A549 (cell line): ENCODE data around the gene CARMIL1. TPM values are rescaled to one million over a fixed set of nuclear protein-coding genes. Genes with fewer than 3 reads are reported as not detected.

ENCODE experiments used
- ATAC-seq, 2 experiments: fragments of 200-7000 bp in 1 of 2; fragments of >200 bp in 1 of 2; cut with Nextera tagmentation in 1 of 2; cut with Tn5 transposase in 1 of 2; 3 replicates each; pipeline versions ENCODE4 v1.8.0 to v1.9.1; 2018 to 2020; ENCODE audit warnings: mild to moderate bottlenecking in 1 of 2, moderate library complexity in 1 of 2
- CTCF ChIA-PET: fragments of 300-600 bp; sonication (Branson Sonifier 250); formaldehyde crosslinking; extraction: SDS; loops from one replicate; lab custom pipeline; 2021; ENCODE audit warnings: antibody characterized with exemption, inconsistent platforms; lab: Yijun Ruan, JAX
- POLR2A ChIA-PET: fragments of 350-600 bp; formaldehyde crosslinking; extraction: SDS; loops from one replicate; lab custom pipeline; 2021; ENCODE audit warnings: antibody characterized with exemption, inconsistent platforms; lab: Yijun Ruan, JAX
- DNase-seq, 2 experiments: peaks; one replicate each; pipeline versions ENCODE4 v3.0.0 to v3.0.0-alpha.2; 2011 to 2016; ENCODE audit warnings: low read depth in 1 of 2, low spot score in 1 of 2
- FAIRE-seq: peaks from 2 replicates; lab custom pipeline; 2011; peaks lifted over from hg19 to GRCh38; lab: Jason Lieb, UNC
- H3K27ac ChIP-seq, 2 experiments: fragments of >200 bp; sonication (Bioruptor Twin); formaldehyde crosslinking; 3 replicates each; pipeline ENCODE4 v1.5.1; 2016 to 2017
- H3K4me1 ChIP-seq: fragments of >200 bp; sonication (Bioruptor Twin); formaldehyde crosslinking; 3 replicates; pipeline ENCODE4 v1.6.1; 2016
- H3K4me2 ChIP-seq: fragments of >200 bp; sonication (Bioruptor Twin); formaldehyde crosslinking; 3 replicates; pipeline ENCODE4 v1.6.1; 2016
- H3K4me3 ChIP-seq: fragments of >200 bp; sonication (Bioruptor Twin); formaldehyde crosslinking; 3 replicates; pipeline ENCODE4 v1.5.1; 2016
- H3K9me3 ChIP-seq: fragments of >200 bp; sonication (Bioruptor Twin); formaldehyde crosslinking; 3 replicates; pipeline ENCODE4 v1.6.1; 2016
- CBX8 ChIP-seq: fragments of 200-600 bp; sonication (generic); IDR thresholded peaks from 2 replicates; pipeline ENCODE4 v1.6.1; 2016
- CEBPB ChIP-seq, 2 experiments: fragments of >200 bp in 1 of 2; sonication (Bioruptor Twin) in 1 of 2; formaldehyde crosslinking in 1 of 2; IDR thresholded peaks; 2 replicates each; pipeline ENCODE4 v1.6.1; 2012 to 2016
- CHD2 ChIP-seq: fragments of 150-350 bp; IDR thresholded peaks from 2 replicates; pipeline ENCODE4 v1.6.1; 2014; ENCODE audit warnings: low read length; ENCODE audit not compliant: partially characterized antibody
- EHF ChIP-seq: fragments of 250-450 bp; sonication (Bioruptor Pico); IDR thresholded peaks from 2 replicates; pipeline ENCODE4 v1.5.0; 2020; ENCODE audit warnings: mild to moderate bottlenecking
- EP300 ChIP-seq, 2 experiments: fragments of >200 bp; sonication (Bioruptor Twin); formaldehyde crosslinking; IDR thresholded peaks; 2 replicates in 1 of 2; 3 replicates in 1 of 2; pipeline ENCODE4 v1.6.1; 2016 to 2017
- ESRRA ChIP-seq: fragments of 150-350 bp; IDR thresholded peaks from 2 replicates; pipeline ENCODE4 v1.6.1; 2014; ENCODE audit warnings: mild to moderate bottlenecking, low read length, borderline replicate concordance
- FOSB ChIP-seq: fragments of 250-450 bp; sonication (Bioruptor Pico); IDR thresholded peaks from 2 replicates; pipeline ENCODE4 v1.5.0; 2020; ENCODE audit warnings: mild to moderate bottlenecking, moderate library complexity
- FOXS1 ChIP-seq: fragments of 250-450 bp; sonication (Bioruptor Pico); IDR thresholded peaks from 2 replicates; pipeline ENCODE4 v1.5.0; 2020; ENCODE audit warnings: mild to moderate bottlenecking, moderate library complexity
- HEYL ChIP-seq: fragments of 250-450 bp; sonication (Bioruptor Pico); IDR thresholded peaks from 2 replicates; pipeline ENCODE4 v1.8.0; 2021; ENCODE audit warnings: mild to moderate bottlenecking, moderate library complexity
- HOXB5 ChIP-seq: fragments of 250-450 bp; sonication (Bioruptor Pico); IDR thresholded peaks from 2 replicates; pipeline ENCODE4 v1.5.0; 2020; ENCODE audit warnings: mild to moderate bottlenecking, moderate library complexity
- KDM1A ChIP-seq: fragments of 200-600 bp; sonication (generic); IDR thresholded peaks from 2 replicates; pipeline ENCODE4 v1.6.1; 2016; ENCODE audit warnings: low read depth, mild to moderate bottlenecking
- KDM5A ChIP-seq: fragments of 200-600 bp; sonication (generic); IDR thresholded peaks from 2 replicates; pipeline ENCODE4 v1.6.1; 2016; ENCODE audit warnings: antibody characterized with exemption, mild to moderate bottlenecking
- MAFK ChIP-seq: fragments of 450-650 bp; IDR thresholded peaks from 2 replicates; pipeline ENCODE4 v1.6.1; 2014; ENCODE audit not compliant: partially characterized antibody
- MAZ ChIP-seq: fragments of 150-350 bp; IDR thresholded peaks from 2 replicates; pipeline ENCODE4 v1.6.1; 2014; ENCODE audit warnings: antibody characterized with exemption, low read depth, low read length, borderline replicate concordance
- MYC ChIP-seq: IDR thresholded peaks from 2 replicates; pipeline ENCODE4 v1.6.1; 2012; ENCODE audit warnings: mild to moderate bottlenecking, inconsistent platforms, low read length, improper control_type of control experiment, borderline replicate concordance
- NFE2L2 ChIP-seq: fragments of 150-350 bp; conservative IDR thresholded peaks from 2 replicates; pipeline ENCODE4 v1.6.1; 2014; ENCODE audit warnings: low read length
- SMC3 ChIP-seq: fragments of >200 bp; sonication (Bioruptor Twin); formaldehyde crosslinking; IDR thresholded peaks from 3 replicates; pipeline ENCODE4 v1.6.1; 2018; ENCODE audit warnings: inconsistent platforms
- SREBF2 ChIP-seq: fragments of 450-650 bp; IDR thresholded peaks from 2 replicates; pipeline ENCODE4 v1.6.1; 2014; ENCODE audit warnings: mild to moderate bottlenecking, moderate library complexity
- TFCP2L1 ChIP-seq: fragments of 250-450 bp; sonication (Bioruptor Pico); IDR thresholded peaks from 2 replicates; pipeline ENCODE4 v1.5.0; 2021; ENCODE audit warnings: mild to moderate bottlenecking
- TP53 ChIP-seq: fragments of 250-450 bp; sonication (Bioruptor Pico); IDR thresholded peaks from 2 replicates; pipeline ENCODE4 v1.5.0; 2021; ENCODE audit warnings: mild to moderate bottlenecking, moderate library complexity
- ZC3H11A ChIP-seq: fragments of 450-650 bp; IDR thresholded peaks from 2 replicates; pipeline ENCODE4 v1.6.1; 2014; ENCODE audit warnings: antibody characterized with exemption, mild to moderate bottlenecking
- ZFP36 ChIP-seq: fragments of 450-650 bp; IDR thresholded peaks from 2 replicates; pipeline ENCODE4 v1.6.1; 2014; ENCODE audit warnings: borderline replicate concordance; ENCODE audit not compliant: partially characterized antibody
- ZSCAN20 ChIP-seq: fragments of 250-450 bp; sonication (Bioruptor Pico); IDR thresholded peaks from 2 replicates; pipeline ENCODE4 v1.8.0; 2022; ENCODE audit warnings: mild to moderate bottlenecking, moderate library complexity
- WGBS: methylation state at CpG from one replicate; pipeline ENCODE4 v1.1.6; 2017; ENCODE audit errors: missing lambda C conversion rate; 5-methylcytosine and 5-hydroxymethylcytosine counted together
- polyA plus RNA-seq, 4 experiments: library from polyadenylated mRNA; depleted of rRNA in 3 of 4; stranded (reverse); fragments of >200 nt; fragmentation: RNase III in 1 of 4; extraction: RNeasy Plus Mini Kit Qiagen cat#74134 plus additional on column Dnase treatment in 1 of 4; gene quantifications; 2 replicates in 3 of 4; 3 replicates in 1 of 4; pipeline ENCODE4 v1.2.3, GENCODE V29; 2011 to 2017
- TF ChIP-seq, protein P1 (sequence below): IDR thresholded peaks from 2 replicates; pipeline ENCODE4 v1.6.1; 2012
- TF ChIP-seq, protein P2 (sequence below): fragments of 200-600 bp; sonication (generic); IDR thresholded peaks from 2 replicates; pipeline ENCODE4 v1.6.1; 2016; ENCODE audit warnings: antibody characterized with exemption, mild to moderate bottlenecking, moderate library complexity

The CARMIL1 gene
- polyA plus RNA-seq, 2 of the 4 experiments (the other 2 are of a cell fraction) = 11.5 to 11.8 TPM

DNA sequence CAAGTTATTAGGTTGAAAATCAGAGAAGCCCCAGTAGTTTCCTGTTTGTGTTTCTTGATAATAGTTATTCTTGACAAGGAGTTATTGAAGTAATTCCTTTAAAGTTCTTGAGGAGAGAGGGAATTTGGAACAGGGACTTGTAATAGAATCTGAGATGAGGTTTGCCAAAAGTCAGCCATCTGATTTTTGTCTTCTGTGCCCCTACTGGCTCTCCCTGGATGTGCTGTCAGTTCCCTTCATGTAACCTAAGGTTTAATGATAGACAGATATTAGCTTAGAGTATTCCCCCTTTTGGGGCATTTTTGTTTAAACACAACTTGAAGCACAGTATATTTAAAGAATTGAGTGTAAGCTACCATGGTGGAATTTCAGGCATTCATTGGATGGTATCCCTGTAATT, 71.4 kb downstream of the CARMIL1 start:
- ChIA-PET POLR2A (interaction anchor here (1.1 kb wide), 1 partner anchor 71 kb away, joined by 3 read pairs; the partner anchor contains the start of gene CARMIL1), CTCF (interaction anchor here (0.7 kb wide), 1 partner anchor 51 kb away, joined by 3 read pairs; no protein-coding TSS in a partner anchor)
- no peak for DNase-seq
- Histone ChIP-seq H3K4me2 (no peak overlapping the region), H3K27ac (no peak overlapping the region), H3K9me3 (no peaks in the 10 kb centered on the region), H3K4me3 (no peak overlapping the region), H3K4me1 (no peaks in the 10 kb centered on the region)
- no peak for ATAC-seq
- no peak for FAIRE-seq
- TF ChIP-seq CBX8 = no peak
- TF ChIP-seq ESRRA = no peak
- no peak for TF ChIP-seq NFE2L2
- TF ChIP-seq MAFK = no peak
- TF ChIP-seq FOXS1 (CRISPR knock-in tag) = no peak
- TF ChIP-seq CHD2 = no peak
- no peak for TF ChIP-seq KDM5A
- no peak for TF ChIP-seq TFCP2L1 (CRISPR knock-in tag)
- TF ChIP-seq SMC3 = no peak
- TF ChIP-seq FOSB (CRISPR knock-in tag) = no peak
- no peak for TF ChIP-seq MAZ
- TF ChIP-seq, protein P1, sequence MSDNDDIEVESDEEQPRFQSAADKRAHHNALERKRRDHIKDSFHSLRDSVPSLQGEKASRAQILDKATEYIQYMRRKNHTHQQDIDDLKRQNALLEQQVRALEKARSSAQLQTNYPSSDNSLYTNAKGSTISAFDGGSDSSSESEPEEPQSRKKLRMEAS = no peak
- no peak for TF ChIP-seq ZFP36
- no peak for TF ChIP-seq KDM1A
- TF ChIP-seq EHF (CRISPR knock-in tag) = no peak
- no peak for TF ChIP-seq HEYL (CRISPR knock-in tag)

DNA sequence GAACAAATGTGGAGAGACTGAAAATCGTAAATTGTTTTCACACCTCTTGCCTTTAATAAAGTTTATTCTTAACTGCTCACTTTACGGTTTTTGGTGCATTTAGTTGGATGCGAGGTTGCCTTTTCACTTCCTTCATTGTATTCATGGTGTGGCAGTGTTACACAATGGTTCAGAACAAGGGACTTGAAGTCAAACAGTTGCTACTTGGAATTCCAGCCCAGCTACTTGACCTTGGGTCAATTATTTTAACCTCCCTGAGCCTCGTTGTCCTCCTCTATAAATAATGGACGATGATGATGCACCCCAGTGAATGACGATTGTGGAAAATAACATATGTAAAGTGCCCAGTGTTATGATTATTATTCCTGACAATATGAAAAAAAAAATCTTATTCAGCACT, 72.3 kb downstream of the CARMIL1 start:
- 81% methylated on average over 6 of the region's 6 CpGs for WGBS
- Histone ChIP-seq H3K27ac (no peak overlapping the region), H3K9me3 (no peaks in the 10 kb centered on the region), H3K4me1 (no peaks in the 10 kb centered on the region), H3K4me3 (no peak overlapping the region), H3K4me2 (no peak overlapping the region)
- FAIRE-seq (no peak), ATAC-seq (no peak), DNase-seq (no peak)
- CTCF ChIA-PET = no interaction called here
- TF ChIP-seq, protein P1 = no peak
- TF ChIP-seq CEBPB (IDR thresholded peaks at IDR 0.05) = no peak
- TF ChIP-seq, protein P2, sequence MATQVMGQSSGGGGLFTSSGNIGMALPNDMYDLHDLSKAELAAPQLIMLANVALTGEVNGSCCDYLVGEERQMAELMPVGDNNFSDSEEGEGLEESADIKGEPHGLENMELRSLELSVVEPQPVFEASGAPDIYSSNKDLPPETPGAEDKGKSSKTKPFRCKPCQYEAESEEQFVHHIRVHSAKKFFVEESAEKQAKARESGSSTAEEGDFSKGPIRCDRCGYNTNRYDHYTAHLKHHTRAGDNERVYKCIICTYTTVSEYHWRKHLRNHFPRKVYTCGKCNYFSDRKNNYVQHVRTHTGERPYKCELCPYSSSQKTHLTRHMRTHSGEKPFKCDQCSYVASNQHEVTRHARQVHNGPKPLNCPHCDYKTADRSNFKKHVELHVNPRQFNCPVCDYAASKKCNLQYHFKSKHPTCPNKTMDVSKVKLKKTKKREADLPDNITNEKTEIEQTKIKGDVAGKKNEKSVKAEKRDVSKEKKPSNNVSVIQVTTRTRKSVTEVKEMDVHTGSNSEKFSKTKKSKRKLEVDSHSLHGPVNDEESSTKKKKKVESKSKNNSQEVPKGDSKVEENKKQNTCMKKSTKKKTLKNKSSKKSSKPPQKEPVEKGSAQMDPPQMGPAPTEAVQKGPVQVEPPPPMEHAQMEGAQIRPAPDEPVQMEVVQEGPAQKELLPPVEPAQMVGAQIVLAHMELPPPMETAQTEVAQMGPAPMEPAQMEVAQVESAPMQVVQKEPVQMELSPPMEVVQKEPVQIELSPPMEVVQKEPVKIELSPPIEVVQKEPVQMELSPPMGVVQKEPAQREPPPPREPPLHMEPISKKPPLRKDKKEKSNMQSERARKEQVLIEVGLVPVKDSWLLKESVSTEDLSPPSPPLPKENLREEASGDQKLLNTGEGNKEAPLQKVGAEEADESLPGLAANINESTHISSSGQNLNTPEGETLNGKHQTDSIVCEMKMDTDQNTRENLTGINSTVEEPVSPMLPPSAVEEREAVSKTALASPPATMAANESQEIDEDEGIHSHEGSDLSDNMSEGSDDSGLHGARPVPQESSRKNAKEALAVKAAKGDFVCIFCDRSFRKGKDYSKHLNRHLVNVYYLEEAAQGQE = no peak
- TF ChIP-seq HOXB5 = no peak
- TF ChIP-seq SREBF2 = no peak
- TF ChIP-seq CBX8 = no peak
- TF ChIP-seq ZC3H11A = no peak
- TF ChIP-seq MYC = no peak
- TF ChIP-seq EP300 (IDR thresholded peaks at IDR 0.05) = no peak
- no peak for TF ChIP-seq ZSCAN20 (CRISPR knock-in tag)
- TF ChIP-seq TP53 (CRISPR knock-in tag) = no peak
- POLR2A ChIA-PET = no interaction called here
